WTC11 (cell line): Measurements from ENCODE around the gene AGAP3. TPM values are rescaled to one million over a fixed set of nuclear protein-coding genes. Genes with fewer than 3 reads are reported as not detected.

Source experiments
- ATAC-seq: fragments of 200-7000 bp; cut with Tn5 transposase; 2 replicates; pipeline ENCODE4 v1.10.0; 2021; ENCODE audit warnings: mild to moderate bottlenecking, moderate library complexity
- CTCF ChIA-PET: fragments of 300-600 bp; sonication (Branson Sonifier 250); formaldehyde crosslinking; loops from one replicate; lab custom pipeline; 2021; ENCODE audit warnings: antibody characterized with exemption; lab: Charles Lee
- POLR2A ChIA-PET: fragments of 350-600 bp; sonication (Branson Sonifier 250); formaldehyde crosslinking; loops from one replicate; lab custom pipeline; 2021; ENCODE audit warnings: antibody characterized with exemption; lab: Charles Lee
- DNase-seq: peaks from one replicate; pipeline ENCODE4 v3.0.0; 2021; ENCODE audit warnings: low spot score
- H3K27ac Mint-ChIP-seq: 2 replicates; pipeline ENCODE4 v1.8.0; 2021; ENCODE audit warnings: mixed read lengths
- H3K27me3 Mint-ChIP-seq: 2 replicates; pipeline ENCODE4 v1.8.0; 2021; ENCODE audit warnings: low read depth, mild to moderate bottlenecking, moderate library complexity, mixed read lengths
- H3K36me3 Mint-ChIP-seq: 2 replicates; pipeline ENCODE4 v1.8.0; 2021; ENCODE audit warnings: mixed read lengths
- H3K4me1 Mint-ChIP-seq: 2 replicates; pipeline ENCODE4 v1.8.0; 2022; ENCODE audit warnings: mixed read lengths
- H3K4me3 Mint-ChIP-seq: 2 replicates; pipeline ENCODE4 v1.8.0; 2021; ENCODE audit warnings: mild to moderate bottlenecking, moderate library complexity, mixed read lengths
- H3K9me3 Mint-ChIP-seq: 2 replicates; pipeline ENCODE4 v1.8.0; 2021; ENCODE audit warnings: mixed read lengths
- CREM ChIP-seq: sonication (generic); formaldehyde crosslinking; IDR thresholded peaks from 2 replicates; pipeline ENCODE4 v1.8.1; 2022; ENCODE audit warnings: mild to moderate bottlenecking, missing genetic modification reagents, moderate library complexity
- ELF4 ChIP-seq: sonication (generic); formaldehyde crosslinking; IDR thresholded peaks from 2 replicates; pipeline ENCODE4 v1.8.1; 2022; ENCODE audit warnings: low read depth, mild to moderate bottlenecking, moderate library complexity, missing genetic modification reagents
- ERG ChIP-seq: fragments of 250-450 bp; sonication (Bioruptor Pico); IDR thresholded peaks from 2 replicates; pipeline ENCODE4 v1.8.0; 2021; ENCODE audit warnings: mild to moderate bottlenecking
- FOXK1 ChIP-seq: sonication (generic); formaldehyde crosslinking; IDR thresholded peaks from 2 replicates; pipeline ENCODE4 v1.8.0; 2022; ENCODE audit warnings: mild to moderate bottlenecking, moderate library complexity, missing genetic modification reagents
- GTF2I ChIP-seq: fragments of 250-450 bp; sonication (Bioruptor Pico); conservative IDR thresholded peaks from 2 replicates; pipeline ENCODE4 v1.4.0; 2021; ENCODE audit warnings: mild to moderate bottlenecking
- JAZF1 ChIP-seq: fragments of 250-450 bp; sonication (Bioruptor Pico); IDR thresholded peaks from 2 replicates; pipeline ENCODE4 v1.9.0; 2021; ENCODE audit warnings: moderate library complexity, mild to moderate bottlenecking, inconsistent platforms
- OVOL2 ChIP-seq: fragments of 250-450 bp; sonication (Bioruptor Pico); IDR thresholded peaks from 2 replicates; pipeline ENCODE4 v1.9.0; 2021; ENCODE audit warnings: mild to moderate bottlenecking, borderline replicate concordance
- RELA ChIP-seq: sonication (generic); formaldehyde crosslinking; IDR thresholded peaks from 2 replicates; pipeline ENCODE4 v1.8.1; 2022; ENCODE audit warnings: missing genetic modification reagents, mild to moderate bottlenecking, borderline replicate concordance
- USF1 ChIP-seq: sonication (generic); formaldehyde crosslinking; IDR thresholded peaks from 2 replicates; pipeline ENCODE4 v1.8.0; 2022; ENCODE audit warnings: mild to moderate bottlenecking, missing genetic modification reagents
- ZNF396 ChIP-seq: fragments of 250-450 bp; sonication (Bioruptor Pico); IDR thresholded peaks from 2 replicates; pipeline ENCODE4 v1.8.0; 2021; ENCODE audit warnings: mild to moderate bottlenecking, moderate library complexity, borderline replicate concordance
- ZNF423 ChIP-seq: fragments of 250-450 bp; sonication (Bioruptor Pico); IDR thresholded peaks from 2 replicates; pipeline ENCODE4 v2.1.2; 2022; ENCODE audit warnings: mild to moderate bottlenecking, moderate library complexity
- ZNF671 ChIP-seq: fragments of 250-450 bp; sonication (Bioruptor Pico); IDR thresholded peaks from 2 replicates; pipeline ENCODE4 v1.8.0; 2021; ENCODE audit warnings: mild to moderate bottlenecking
- total RNA-seq: library from RNA; stranded (reverse); gene quantifications from 3 replicates; pipeline ENCODE4 v1.2.3, GENCODE V29; 2021
- TF ChIP-seq, protein P1 (sequence below): fragments of 200-600 bp; IDR thresholded peaks from 2 replicates; pipeline ENCODE4 v1.8.0; 2022; ENCODE audit warnings: antibody characterized with exemption
- TF ChIP-seq, protein P2 (sequence below): fragments of 250-450 bp; sonication (Bioruptor Pico); IDR thresholded peaks from 2 replicates; pipeline ENCODE4 v1.9.0; 2021; ENCODE audit warnings: mild to moderate bottlenecking
- TF ChIP-seq, protein P3 (sequence below): sonication (generic); formaldehyde crosslinking; IDR thresholded peaks from 2 replicates; pipeline ENCODE4 v1.8.1; 2022; ENCODE audit warnings: missing genetic modification reagents, borderline replicate concordance
- TF ChIP-seq, protein P4 (sequence below): sonication (generic); formaldehyde crosslinking; IDR thresholded peaks from 2 replicates; pipeline ENCODE4 v1.8.0; 2022; ENCODE audit warnings: missing genetic modification reagents
- TF ChIP-seq, protein P5 (sequence below): sonication (generic); formaldehyde crosslinking; IDR thresholded peaks from 2 replicates; pipeline ENCODE4 v1.8.0; 2022; ENCODE audit warnings: mild to moderate bottlenecking, missing genetic modification reagents
- TF ChIP-seq, protein P6 (sequence below): sonication (generic); formaldehyde crosslinking; IDR thresholded peaks from 2 replicates; pipeline ENCODE4 v1.8.1; 2023; ENCODE audit warnings: mild to moderate bottlenecking, missing genetic modification reagents, borderline replicate concordance

Gene AGAP3
- total RNA-seq, 1 experiment from 2014 or later, result 163 TPM

DNA sequence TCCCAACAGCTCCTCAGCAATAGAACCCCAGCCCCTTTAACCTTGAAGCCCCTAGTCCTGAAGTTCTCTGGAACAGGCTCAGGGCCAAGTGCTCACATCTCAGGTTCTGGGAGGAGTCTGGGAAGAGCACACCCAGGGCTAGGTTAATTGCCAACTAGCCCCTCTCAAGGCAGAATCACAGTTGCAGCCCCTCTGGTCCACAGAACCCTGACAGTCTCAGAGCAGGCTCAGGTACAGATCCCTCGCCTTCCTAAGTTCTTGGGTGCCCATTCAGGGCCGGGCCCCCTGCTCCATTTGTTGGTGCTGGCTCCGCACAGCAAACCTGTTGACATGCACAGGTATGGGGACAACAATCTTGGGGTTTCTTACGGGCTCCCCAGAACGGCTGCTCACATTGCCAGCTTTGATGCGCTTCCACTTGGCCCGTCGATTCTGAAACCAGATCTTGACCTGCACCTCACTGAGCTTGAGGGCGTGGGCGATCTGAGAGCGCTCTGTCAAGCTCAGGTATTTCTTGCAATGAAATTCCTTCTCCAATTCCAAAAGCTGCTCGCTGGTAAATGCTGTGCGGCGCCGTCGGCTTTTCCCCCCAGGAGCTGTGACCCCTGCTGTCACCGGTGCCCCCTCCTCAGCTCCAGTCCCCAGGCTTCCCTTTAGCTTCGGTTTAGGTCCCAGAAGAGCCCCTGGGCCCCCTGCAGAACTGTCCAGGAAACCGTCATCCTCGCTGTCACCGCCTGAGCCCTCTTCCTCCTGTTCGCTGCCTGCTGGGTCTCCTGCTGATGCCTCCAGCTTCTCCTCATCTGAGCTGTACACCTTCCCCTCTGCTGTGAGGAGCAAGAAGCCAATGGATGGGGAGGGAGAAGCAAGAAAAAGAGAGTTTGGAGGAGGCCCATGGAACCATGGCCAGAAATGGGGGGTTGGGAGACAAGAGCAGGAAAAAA lies 62.3 kb downstream of the AGAP3 start (continued):
- TF ChIP-seq ERG (CRISPR knock-in tag), result no peak
- TF ChIP-seq, protein P1, sequence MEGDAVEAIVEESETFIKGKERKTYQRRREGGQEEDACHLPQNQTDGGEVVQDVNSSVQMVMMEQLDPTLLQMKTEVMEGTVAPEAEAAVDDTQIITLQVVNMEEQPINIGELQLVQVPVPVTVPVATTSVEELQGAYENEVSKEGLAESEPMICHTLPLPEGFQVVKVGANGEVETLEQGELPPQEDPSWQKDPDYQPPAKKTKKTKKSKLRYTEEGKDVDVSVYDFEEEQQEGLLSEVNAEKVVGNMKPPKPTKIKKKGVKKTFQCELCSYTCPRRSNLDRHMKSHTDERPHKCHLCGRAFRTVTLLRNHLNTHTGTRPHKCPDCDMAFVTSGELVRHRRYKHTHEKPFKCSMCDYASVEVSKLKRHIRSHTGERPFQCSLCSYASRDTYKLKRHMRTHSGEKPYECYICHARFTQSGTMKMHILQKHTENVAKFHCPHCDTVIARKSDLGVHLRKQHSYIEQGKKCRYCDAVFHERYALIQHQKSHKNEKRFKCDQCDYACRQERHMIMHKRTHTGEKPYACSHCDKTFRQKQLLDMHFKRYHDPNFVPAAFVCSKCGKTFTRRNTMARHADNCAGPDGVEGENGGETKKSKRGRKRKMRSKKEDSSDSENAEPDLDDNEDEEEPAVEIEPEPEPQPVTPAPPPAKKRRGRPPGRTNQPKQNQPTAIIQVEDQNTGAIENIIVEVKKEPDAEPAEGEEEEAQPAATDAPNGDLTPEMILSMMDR, result no peak
- TF ChIP-seq, protein P2, sequence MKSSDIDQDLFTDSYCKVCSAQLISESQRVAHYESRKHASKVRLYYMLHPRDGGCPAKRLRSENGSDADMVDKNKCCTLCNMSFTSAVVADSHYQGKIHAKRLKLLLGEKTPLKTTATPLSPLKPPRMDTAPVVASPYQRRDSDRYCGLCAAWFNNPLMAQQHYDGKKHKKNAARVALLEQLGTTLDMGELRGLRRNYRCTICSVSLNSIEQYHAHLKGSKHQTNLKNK, result no peak
- TF ChIP-seq ZNF423, result no peak
- TF ChIP-seq CREM (CRISPR knock-in tag), result no peak
- TF ChIP-seq, protein P3, sequence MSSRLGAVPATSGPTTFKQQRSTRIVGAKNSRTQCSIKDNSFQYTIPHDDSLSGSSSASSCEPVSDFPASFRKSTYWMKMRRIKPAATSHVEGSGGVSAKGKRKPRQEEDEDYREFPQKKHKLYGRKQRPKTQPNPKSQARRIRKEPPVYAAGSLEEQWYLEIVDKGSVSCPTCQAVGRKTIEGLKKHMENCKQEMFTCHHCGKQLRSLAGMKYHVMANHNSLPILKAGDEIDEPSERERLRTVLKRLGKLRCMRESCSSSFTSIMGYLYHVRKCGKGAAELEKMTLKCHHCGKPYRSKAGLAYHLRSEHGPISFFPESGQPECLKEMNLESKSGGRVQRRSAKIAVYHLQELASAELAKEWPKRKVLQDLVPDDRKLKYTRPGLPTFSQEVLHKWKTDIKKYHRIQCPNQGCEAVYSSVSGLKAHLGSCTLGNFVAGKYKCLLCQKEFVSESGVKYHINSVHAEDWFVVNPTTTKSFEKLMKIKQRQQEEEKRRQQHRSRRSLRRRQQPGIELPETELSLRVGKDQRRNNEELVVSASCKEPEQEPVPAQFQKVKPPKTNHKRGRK (CRISPR knock-in tag), result no peak
- TF ChIP-seq, protein P4, sequence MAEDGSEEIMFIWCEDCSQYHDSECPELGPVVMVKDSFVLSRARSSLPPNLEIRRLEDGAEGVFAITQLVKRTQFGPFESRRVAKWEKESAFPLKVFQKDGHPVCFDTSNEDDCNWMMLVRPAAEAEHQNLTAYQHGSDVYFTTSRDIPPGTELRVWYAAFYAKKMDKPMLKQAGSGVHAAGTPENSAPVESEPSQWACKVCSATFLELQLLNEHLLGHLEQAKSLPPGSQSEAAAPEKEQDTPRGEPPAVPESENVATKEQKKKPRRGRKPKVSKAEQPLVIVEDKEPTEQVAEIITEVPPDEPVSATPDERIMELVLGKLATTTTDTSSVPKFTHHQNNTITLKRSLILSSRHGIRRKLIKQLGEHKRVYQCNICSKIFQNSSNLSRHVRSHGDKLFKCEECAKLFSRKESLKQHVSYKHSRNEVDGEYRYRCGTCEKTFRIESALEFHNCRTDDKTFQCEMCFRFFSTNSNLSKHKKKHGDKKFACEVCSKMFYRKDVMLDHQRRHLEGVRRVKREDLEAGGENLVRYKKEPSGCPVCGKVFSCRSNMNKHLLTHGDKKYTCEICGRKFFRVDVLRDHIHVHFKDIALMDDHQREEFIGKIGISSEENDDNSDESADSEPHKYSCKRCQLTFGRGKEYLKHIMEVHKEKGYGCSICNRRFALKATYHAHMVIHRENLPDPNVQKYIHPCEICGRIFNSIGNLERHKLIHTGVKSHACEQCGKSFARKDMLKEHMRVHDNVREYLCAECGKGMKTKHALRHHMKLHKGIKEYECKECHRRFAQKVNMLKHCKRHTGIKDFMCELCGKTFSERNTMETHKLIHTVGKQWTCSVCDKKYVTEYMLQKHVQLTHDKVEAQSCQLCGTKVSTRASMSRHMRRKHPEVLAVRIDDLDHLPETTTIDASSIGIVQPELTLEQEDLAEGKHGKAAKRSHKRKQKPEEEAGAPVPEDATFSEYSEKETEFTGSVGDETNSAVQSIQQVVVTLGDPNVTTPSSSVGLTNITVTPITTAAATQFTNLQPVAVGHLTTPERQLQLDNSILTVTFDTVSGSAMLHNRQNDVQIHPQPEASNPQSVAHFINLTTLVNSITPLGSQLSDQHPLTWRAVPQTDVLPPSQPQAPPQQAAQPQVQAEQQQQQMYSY (CRISPR knock-in tag), result no peak
- no peak for TF ChIP-seq RELA
- no peak for TF ChIP-seq ZNF396 (CRISPR knock-in tag)
- TF ChIP-seq USF1 (CRISPR knock-in tag), result no peak
- TF ChIP-seq OVOL2, result no peak
- TF ChIP-seq FOXK1 (CRISPR knock-in tag), result no peak
- no peak for TF ChIP-seq JAZF1 (CRISPR knock-in tag)

DNA sequence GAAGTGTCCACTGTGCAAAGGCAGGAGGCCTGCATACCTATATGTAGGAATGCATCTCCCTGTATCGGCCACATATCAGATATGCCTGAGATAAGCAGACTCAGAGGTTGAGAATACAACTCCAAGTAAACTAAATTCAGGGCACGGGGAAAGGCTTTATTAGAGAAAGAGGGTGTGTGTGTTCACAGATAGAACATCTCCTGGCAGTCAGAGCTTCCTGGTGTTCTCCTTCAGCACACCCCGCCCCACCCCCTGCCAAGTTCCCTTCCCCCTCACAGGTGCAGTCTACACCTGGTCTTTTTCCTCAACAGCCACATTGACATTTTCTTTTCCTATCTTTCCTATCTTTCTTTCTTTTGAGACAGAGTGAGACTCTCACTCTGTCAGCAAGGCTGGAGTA lies 64.1 kb downstream of the AGAP3 start:
- ATAC-seq (no peak), DNase-seq (no peak)
- no peaks in the 10 kb centered on the region for H3K9me3 Mint-ChIP-seq
- POLR2A ChIA-PET, result interaction anchor here (1.0 kb wide), 1 partner anchor 12 kb away, joined by 3 read pairs; no protein-coding TSS in a partner anchor
- no peak overlapping the region for H3K27ac Mint-ChIP-seq
- H3K36me3 Mint-ChIP-seq, result no peaks in the 10 kb centered on the region
- peaks cover 17% of the 10 kb centered on the region for H3K4me1 Mint-ChIP-seq
- H3K4me3 Mint-ChIP-seq, result no peak overlapping the region
- peaks cover 10% of the 10 kb centered on the region for H3K27me3 Mint-ChIP-seq
- CTCF ChIA-PET, result interaction anchor here (0.7 to 5.6 kb wide), 4 partner anchors 12 to 142 kb away, joined by 3 to 25 read pairs (median 4); partner anchors contain the start of gene GBX1
- TF ChIP-seq ELF4 (CRISPR knock-in tag) (no peak), FOXK1 (CRISPR knock-in tag) (no peak), ERG (CRISPR knock-in tag) (no peak), OVOL2 (no peak), GTF2I (CRISPR knock-in tag) (no peak), ZNF671 (no peak)
- TF ChIP-seq, protein P5, sequence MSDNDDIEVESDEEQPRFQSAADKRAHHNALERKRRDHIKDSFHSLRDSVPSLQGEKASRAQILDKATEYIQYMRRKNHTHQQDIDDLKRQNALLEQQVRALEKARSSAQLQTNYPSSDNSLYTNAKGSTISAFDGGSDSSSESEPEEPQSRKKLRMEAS (CRISPR knock-in tag), result no peak
- TF ChIP-seq, protein P6, sequence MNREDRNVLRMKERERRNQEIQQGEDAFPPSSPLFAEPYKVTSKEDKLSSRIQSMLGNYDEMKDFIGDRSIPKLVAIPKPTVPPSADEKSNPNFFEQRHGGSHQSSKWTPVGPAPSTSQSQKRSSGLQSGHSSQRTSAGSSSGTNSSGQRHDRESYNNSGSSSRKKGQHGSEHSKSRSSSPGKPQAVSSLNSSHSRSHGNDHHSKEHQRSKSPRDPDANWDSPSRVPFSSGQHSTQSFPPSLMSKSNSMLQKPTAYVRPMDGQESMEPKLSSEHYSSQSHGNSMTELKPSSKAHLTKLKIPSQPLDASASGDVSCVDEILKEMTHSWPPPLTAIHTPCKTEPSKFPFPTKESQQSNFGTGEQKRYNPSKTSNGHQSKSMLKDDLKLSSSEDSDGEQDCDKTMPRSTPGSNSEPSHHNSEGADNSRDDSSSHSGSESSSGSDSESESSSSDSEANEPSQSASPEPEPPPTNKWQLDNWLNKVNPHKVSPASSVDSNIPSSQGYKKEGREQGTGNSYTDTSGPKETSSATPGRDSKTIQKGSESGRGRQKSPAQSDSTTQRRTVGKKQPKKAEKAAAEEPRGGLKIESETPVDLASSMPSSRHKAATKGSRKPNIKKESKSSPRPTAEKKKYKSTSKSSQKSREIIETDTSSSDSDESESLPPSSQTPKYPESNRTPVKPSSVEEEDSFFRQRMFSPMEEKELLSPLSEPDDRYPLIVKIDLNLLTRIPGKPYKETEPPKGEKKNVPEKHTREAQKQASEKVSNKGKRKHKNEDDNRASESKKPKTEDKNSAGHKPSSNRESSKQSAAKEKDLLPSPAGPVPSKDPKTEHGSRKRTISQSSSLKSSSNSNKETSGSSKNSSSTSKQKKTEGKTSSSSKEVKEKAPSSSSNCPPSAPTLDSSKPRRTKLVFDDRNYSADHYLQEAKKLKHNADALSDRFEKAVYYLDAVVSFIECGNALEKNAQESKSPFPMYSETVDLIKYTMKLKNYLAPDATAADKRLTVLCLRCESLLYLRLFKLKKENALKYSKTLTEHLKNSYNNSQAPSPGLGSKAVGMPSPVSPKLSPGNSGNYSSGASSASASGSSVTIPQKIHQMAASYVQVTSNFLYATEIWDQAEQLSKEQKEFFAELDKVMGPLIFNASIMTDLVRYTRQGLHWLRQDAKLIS (CRISPR knock-in tag), result no peak
